Astrocyte (in vitro differentiated cells and primary cell): Measurements from ENCODE around the gene DAPK3. TPM values are rescaled to one million over a fixed set of nuclear protein-coding genes. Genes with fewer than 3 reads are reported as not detected.

Experiments used
- DNase-seq: peaks from one replicate; pipeline ENCODE4 v3.0.0-alpha.2; 2010; ENCODE audit warnings: low read depth
- FAIRE-seq: peaks from 2 replicates; lab custom pipeline; 2011; peaks lifted over from hg19 to GRCh38; lab: Jason Lieb, UNC
- H2AFZ ChIP-seq: 2 replicates; pipeline ENCODE4 v1.6.0; 2012; ENCODE audit warnings: low read depth, low read length, inconsistent platforms
- H3K27ac ChIP-seq: 2 replicates; pipeline ENCODE4 v1.5.1; 2011; ENCODE audit warnings: low read depth, low read length, inconsistent platforms
- H3K27me3 ChIP-seq: 2 replicates; pipeline ENCODE4 v1.6.0; 2011; ENCODE audit warnings: low read length, inconsistent platforms; ENCODE audit not compliant: insufficient read depth
- H3K36me3 ChIP-seq: 2 replicates; pipeline ENCODE4 v1.5.1; 2011; ENCODE audit warnings: low read length, inconsistent platforms; ENCODE audit not compliant: insufficient read depth
- H3K4me1 ChIP-seq: 2 replicates; pipeline ENCODE4 v1.5.1; 2011; ENCODE audit warnings: low read length, inconsistent platforms; ENCODE audit not compliant: insufficient read depth
- H3K4me2 ChIP-seq: 2 replicates; pipeline ENCODE4 v1.6.0; 2012; ENCODE audit warnings: low read length, inconsistent platforms
- H3K4me3 ChIP-seq: 2 replicates; pipeline ENCODE4 v1.5.1; 2011; ENCODE audit warnings: low read depth, mild to moderate bottlenecking, low read length, inconsistent platforms; ENCODE audit not compliant: insufficient read depth
- H3K79me2 ChIP-seq: 2 replicates; pipeline ENCODE4 v1.6.0; 2012; ENCODE audit warnings: mild to moderate bottlenecking, low read length, inconsistent platforms; ENCODE audit not compliant: insufficient read depth
- H3K9ac ChIP-seq: 2 replicates; pipeline ENCODE4 v1.6.0; 2012; ENCODE audit warnings: mild to moderate bottlenecking, low read length, inconsistent platforms
- H3K9me3 ChIP-seq: 2 replicates; pipeline ENCODE4 v1.5.1; 2012; ENCODE audit warnings: low read depth, mild to moderate bottlenecking, low read length, inconsistent platforms; ENCODE audit not compliant: insufficient read depth
- H4K20me1 ChIP-seq: 2 replicates; pipeline ENCODE4 v1.6.0; 2012; ENCODE audit warnings: low read length, inconsistent platforms; ENCODE audit not compliant: insufficient read depth
- H3K27ac Mint-ChIP-seq: one replicate; pipeline ENCODE4 v1.8.0; 2021; ENCODE audit warnings: mild to moderate bottlenecking, mixed read lengths; ENCODE audit not compliant: unreplicated experiment
- H3K27me3 Mint-ChIP-seq: one replicate; pipeline ENCODE4 v1.8.0; 2021; ENCODE audit warnings: low read depth, mixed read lengths; ENCODE audit not compliant: unreplicated experiment
- H3K36me3 Mint-ChIP-seq: one replicate; pipeline ENCODE4 v1.8.0; 2021; ENCODE audit warnings: low read depth, mixed read lengths; ENCODE audit not compliant: unreplicated experiment
- H3K4me1 Mint-ChIP-seq: one replicate; pipeline ENCODE4 v1.8.0; 2021; ENCODE audit warnings: low read depth, mixed read lengths; ENCODE audit not compliant: unreplicated experiment
- H3K4me3 Mint-ChIP-seq: one replicate; pipeline ENCODE4 v1.8.0; 2021; ENCODE audit warnings: mild to moderate bottlenecking, moderate library complexity, mixed read lengths; ENCODE audit not compliant: unreplicated experiment
- H3K9me3 Mint-ChIP-seq: one replicate; pipeline ENCODE4 v1.8.0; 2021; ENCODE audit warnings: mild to moderate bottlenecking, mixed read lengths; ENCODE audit not compliant: unreplicated experiment
- CTCF ChIP-seq: IDR thresholded peaks from 2 replicates; pipeline ENCODE4 v1.5.1; 2011; ENCODE audit warnings: low read depth, mild to moderate bottlenecking, inconsistent platforms, low read length, moderate library complexity; ENCODE audit not compliant: insufficient read depth
- EZH2 ChIP-seq: IDR thresholded peaks from 2 replicates; pipeline ENCODE4 v1.6.1; 2012; ENCODE audit warnings: mild to moderate bottlenecking, low read length, inconsistent platforms; ENCODE audit not compliant: insufficient read depth
- total RNA-seq: library from RNA; stranded (reverse); gene quantifications from 2 replicates; pipeline ENCODE4 v1.2.1, GENCODE V29; 2021

DAPK3 gene
- total RNA-seq, 1 donor from 2014 or later = 264 TPM

GRCh38 chr19:3931041-3931440, 39.9 kb downstream of the DAPK3 start:
- Histone ChIP-seq H3K4me2 (no peak overlapping the region), H3K9ac (no peak overlapping the region), H3K27ac (no peak overlapping the region), H3K79me2 (no peaks in the 10 kb centered on the region), H3K9me3 (no peaks in the 10 kb centered on the region), H3K27me3 (peaks cover 21% of the 10 kb centered on the region), H3K4me1 (no peaks in the 10 kb centered on the region), H4K20me1 (no peaks in the 10 kb centered on the region), H2AFZ (no peak overlapping the region), H3K36me3 (no peaks in the 10 kb centered on the region), H3K4me3 (no peak overlapping the region)
- H3K4me1 Mint-ChIP-seq = no peaks in the 10 kb centered on the region
- no peak overlapping the region for H3K27ac Mint-ChIP-seq
- H3K9me3 Mint-ChIP-seq = no peaks in the 10 kb centered on the region
- H3K36me3 Mint-ChIP-seq = no peaks in the 10 kb centered on the region
- H3K27me3 Mint-ChIP-seq = peaks cover 18% of the 10 kb centered on the region
- FAIRE-seq (no peak), DNase-seq (no peak)
- TF ChIP-seq CTCF (no peak), EZH2 (no peak)
- no peak overlapping the region for H3K4me3 Mint-ChIP-seq

- H3K27ac ChIP-seq = no peak overlapping the region
- peaks cover 11% of the 10 kb centered on the region for H3K9me3 Mint-ChIP-seq
- no peak overlapping the region for H3K4me2 ChIP-seq
- peaks cover 10% of the 10 kb centered on the region for H3K36me3 Mint-ChIP-seq
- FAIRE-seq = no peak
- H3K27me3 Mint-ChIP-seq = peaks cover 5% of the 10 kb centered on the region
- H3K36me3 ChIP-seq = no peaks in the 10 kb centered on the region
- no peak overlapping the region for H3K27ac Mint-ChIP-seq
- H3K27me3 ChIP-seq = no peaks in the 10 kb centered on the region
- no peak overlapping the region for H3K4me3 ChIP-seq
- H3K4me3 Mint-ChIP-seq = no peak overlapping the region
- no peak for DNase-seq
- H3K9ac ChIP-seq = no peak overlapping the region
- no peak for TF ChIP-seq EZH2
- TF ChIP-seq CTCF = no peak
- no peaks in the 10 kb centered on the region for H3K4me1 ChIP-seq
- peaks cover 9% of the 10 kb centered on the region for H3K9me3 ChIP-seq
- no peaks in the 10 kb centered on the region for H3K79me2 ChIP-seq
- H2AFZ ChIP-seq = no peak overlapping the region
- no peaks in the 10 kb centered on the region for H4K20me1 ChIP-seq
- no peaks in the 10 kb centered on the region for H3K4me1 Mint-ChIP-seq
These were observed 47.0 kb downstream of the DAPK3 start for GRCh38 chr19:3923912-3924311.

DNA sequence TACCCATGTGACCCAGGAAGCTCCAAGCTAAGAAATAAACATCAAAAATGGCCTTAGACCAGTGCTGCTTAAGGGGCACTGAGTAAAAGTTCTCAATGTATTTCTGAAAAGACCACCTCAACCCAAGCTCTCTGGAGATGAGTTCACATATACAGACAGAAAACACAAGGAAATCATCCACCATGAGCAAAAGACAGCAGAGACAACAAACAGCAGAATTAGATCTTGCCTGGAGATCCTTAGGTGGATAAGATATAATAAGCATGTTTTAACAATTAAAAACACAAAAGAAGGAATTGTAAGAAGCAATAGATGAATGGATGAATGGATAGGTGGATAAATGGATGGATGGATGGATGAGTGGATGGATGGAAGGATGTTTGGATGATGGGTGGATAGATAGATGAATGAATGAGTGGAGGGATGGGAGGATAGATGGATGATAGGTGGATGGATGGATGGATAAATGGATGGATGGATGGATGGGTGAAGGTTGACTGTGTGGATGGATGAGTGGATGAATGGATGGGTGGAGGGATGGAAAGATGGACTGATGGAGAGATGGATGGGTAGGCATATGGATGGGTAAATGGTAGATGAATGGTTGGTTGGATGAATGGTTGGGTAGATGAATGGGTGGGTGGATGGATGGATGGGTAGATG, 47.7 kb downstream of the DAPK3 start:
- H3K4me1 ChIP-seq = no peaks in the 10 kb centered on the region
- no peak overlapping the region for H3K9ac ChIP-seq
- no peaks in the 10 kb centered on the region for H3K79me2 ChIP-seq
- H3K9me3 ChIP-seq = peaks cover 9% of the 10 kb centered on the region
- H4K20me1 ChIP-seq = no peaks in the 10 kb centered on the region
- H3K27ac Mint-ChIP-seq = no peak overlapping the region
- H3K36me3 ChIP-seq = no peaks in the 10 kb centered on the region
- no peak overlapping the region for H3K4me2 ChIP-seq
- FAIRE-seq (no peak), DNase-seq (no peak)
- no peaks in the 10 kb centered on the region for H3K27me3 ChIP-seq
- peaks cover 10% of the 10 kb centered on the region for H3K36me3 Mint-ChIP-seq
- H3K9me3 Mint-ChIP-seq = peaks cover 14% of the 10 kb centered on the region
- no peak overlapping the region for H3K27ac ChIP-seq
- peaks cover 5% of the 10 kb centered on the region for H3K27me3 Mint-ChIP-seq
- H3K4me1 Mint-ChIP-seq = no peaks in the 10 kb centered on the region
- H2AFZ ChIP-seq = no peak overlapping the region
- no peak for TF ChIP-seq EZH2
- TF ChIP-seq CTCF = no peak
- H3K4me3 Mint-ChIP-seq = no peak overlapping the region
- H3K4me3 ChIP-seq = no peak overlapping the region
